ENCODE measurements around the gene GLOD4.

DNA sequence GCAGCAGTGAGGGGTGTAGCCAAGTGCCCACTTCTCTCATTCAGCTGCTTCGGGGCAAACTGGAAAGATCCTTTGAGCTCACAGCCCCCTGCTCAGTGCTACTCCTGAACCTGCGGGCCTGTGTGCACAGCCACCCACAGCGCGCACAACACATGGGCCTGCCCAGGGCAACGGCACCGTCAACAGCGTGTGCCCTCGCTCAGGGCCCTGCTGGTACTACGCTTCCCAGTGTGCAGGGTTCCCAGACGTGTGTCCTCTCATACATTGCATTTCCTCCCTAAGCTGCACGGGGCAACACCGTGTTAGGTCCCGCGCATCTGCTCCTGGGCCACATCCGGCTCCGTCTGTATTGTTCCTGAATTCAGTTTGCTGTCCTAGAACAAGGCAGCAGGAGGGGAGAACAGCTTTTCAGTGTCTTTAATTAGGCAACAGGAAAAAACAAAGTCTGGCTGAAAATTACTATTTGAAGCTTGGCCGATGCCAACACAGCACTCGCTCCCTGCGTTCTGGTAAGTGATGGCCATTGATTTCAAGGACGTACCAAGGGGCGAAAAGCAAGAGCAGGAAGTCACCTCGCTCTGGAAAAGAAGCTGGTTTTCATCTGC lies 15.3 kb upstream of the GLOD4 start:
- TF ChIP-seq POLR2A (IDR thresholded peaks at IDR 0.05; ENCODE audit: low read depth, low read length), result no peak
- TF ChIP-seq, protein P1, sequence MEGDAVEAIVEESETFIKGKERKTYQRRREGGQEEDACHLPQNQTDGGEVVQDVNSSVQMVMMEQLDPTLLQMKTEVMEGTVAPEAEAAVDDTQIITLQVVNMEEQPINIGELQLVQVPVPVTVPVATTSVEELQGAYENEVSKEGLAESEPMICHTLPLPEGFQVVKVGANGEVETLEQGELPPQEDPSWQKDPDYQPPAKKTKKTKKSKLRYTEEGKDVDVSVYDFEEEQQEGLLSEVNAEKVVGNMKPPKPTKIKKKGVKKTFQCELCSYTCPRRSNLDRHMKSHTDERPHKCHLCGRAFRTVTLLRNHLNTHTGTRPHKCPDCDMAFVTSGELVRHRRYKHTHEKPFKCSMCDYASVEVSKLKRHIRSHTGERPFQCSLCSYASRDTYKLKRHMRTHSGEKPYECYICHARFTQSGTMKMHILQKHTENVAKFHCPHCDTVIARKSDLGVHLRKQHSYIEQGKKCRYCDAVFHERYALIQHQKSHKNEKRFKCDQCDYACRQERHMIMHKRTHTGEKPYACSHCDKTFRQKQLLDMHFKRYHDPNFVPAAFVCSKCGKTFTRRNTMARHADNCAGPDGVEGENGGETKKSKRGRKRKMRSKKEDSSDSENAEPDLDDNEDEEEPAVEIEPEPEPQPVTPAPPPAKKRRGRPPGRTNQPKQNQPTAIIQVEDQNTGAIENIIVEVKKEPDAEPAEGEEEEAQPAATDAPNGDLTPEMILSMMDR (conservative IDR thresholded peaks at IDR 0.05; ENCODE audit: low read depth, low read length), result no peak
- no peak for TF ChIP-seq FOS (IDR thresholded peaks at IDR 0.05; ENCODE audit: low read depth, low read length)
- TF ChIP-seq, protein P2, sequence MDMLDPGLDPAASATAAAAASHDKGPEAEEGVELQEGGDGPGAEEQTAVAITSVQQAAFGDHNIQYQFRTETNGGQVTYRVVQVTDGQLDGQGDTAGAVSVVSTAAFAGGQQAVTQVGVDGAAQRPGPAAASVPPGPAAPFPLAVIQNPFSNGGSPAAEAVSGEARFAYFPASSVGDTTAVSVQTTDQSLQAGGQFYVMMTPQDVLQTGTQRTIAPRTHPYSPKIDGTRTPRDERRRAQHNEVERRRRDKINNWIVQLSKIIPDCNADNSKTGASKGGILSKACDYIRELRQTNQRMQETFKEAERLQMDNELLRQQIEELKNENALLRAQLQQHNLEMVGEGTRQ (IDR thresholded peaks at IDR 0.05; ENCODE audit: low read depth, low read length), result no peak
- no peak for TF ChIP-seq NFE2L2 (IDR thresholded peaks at IDR 0.05; ENCODE audit: low read depth, low read length)
- no peak for TF ChIP-seq MAFK (IDR thresholded peaks at IDR 0.05; ENCODE audit: low read depth, low read length)
- no peak for TF ChIP-seq MXI1 (IDR thresholded peaks at IDR 0.05; ENCODE audit: borderline replicate concordance, low read depth, low read length)
- TF ChIP-seq RCOR1 (IDR thresholded peaks at IDR 0.05; ENCODE audit: insufficient replicate concordance, low read length), result no peak
- no peak for TF ChIP-seq CEBPB (IDR thresholded peaks at IDR 0.05; ENCODE audit: low read depth, low read length)
- TF ChIP-seq CHD1 (IDR thresholded peaks at IDR 0.05; ENCODE audit: low read depth, low read length), result no peak
- no peak for TF ChIP-seq RAD21 (IDR thresholded peaks at IDR 0.05; ENCODE audit: low read length)
- TF ChIP-seq BHLHE40 (IDR thresholded peaks at IDR 0.05; ENCODE audit: low read depth, low read length), result no peak
- TF ChIP-seq RFX5 (IDR thresholded peaks at IDR 0.05; ENCODE audit: low read depth, low read length), result no peak
- TF ChIP-seq, protein P3, sequence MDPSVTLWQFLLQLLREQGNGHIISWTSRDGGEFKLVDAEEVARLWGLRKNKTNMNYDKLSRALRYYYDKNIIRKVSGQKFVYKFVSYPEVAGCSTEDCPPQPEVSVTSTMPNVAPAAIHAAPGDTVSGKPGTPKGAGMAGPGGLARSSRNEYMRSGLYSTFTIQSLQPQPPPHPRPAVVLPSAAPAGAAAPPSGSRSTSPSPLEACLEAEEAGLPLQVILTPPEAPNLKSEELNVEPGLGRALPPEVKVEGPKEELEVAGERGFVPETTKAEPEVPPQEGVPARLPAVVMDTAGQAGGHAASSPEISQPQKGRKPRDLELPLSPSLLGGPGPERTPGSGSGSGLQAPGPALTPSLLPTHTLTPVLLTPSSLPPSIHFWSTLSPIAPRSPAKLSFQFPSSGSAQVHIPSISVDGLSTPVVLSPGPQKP (IDR thresholded peaks at IDR 0.05; ENCODE audit: borderline replicate concordance, low read depth, low read length), result no peak

Measured in IMR-90 (cell line).